Suprapubic skin (tissue), 4 donors: Measurements from ENCODE around the gene ARHGAP11A. TPM values are rescaled to one million over a fixed set of nuclear protein-coding genes. Genes with fewer than 3 reads are reported as not detected.
A peak's percentile ranks its signal among the peaks of the same experiment; 100 is the strongest.

Experiments used
- DNase-seq, 2 donors: peaks; one replicate each; pipeline ENCODE4 v3.0.0-alpha.2; 2019; ENCODE audit warnings: low spot score in 2 of 2
- H3K27ac ChIP-seq: fragments of 200-600 bp; sonication (generic); one replicate; pipeline ENCODE4 v1.5.1; 2019
- H3K27me3 ChIP-seq: fragments of 200-600 bp; sonication (generic); one replicate; pipeline ENCODE4 v1.5.1; 2019
- H3K36me3 ChIP-seq: fragments of 200-600 bp; sonication (generic); one replicate; pipeline ENCODE4 v1.5.1; 2019
- H3K4me1 ChIP-seq: fragments of 200-600 bp; sonication (generic); one replicate; pipeline ENCODE4 v1.5.1; 2019
- H3K4me3 ChIP-seq: fragments of 200-600 bp; sonication (generic); one replicate; pipeline ENCODE4 v1.5.1; 2019; ENCODE audit warnings: mild to moderate bottlenecking
- H3K9me3 ChIP-seq: fragments of 200-600 bp; sonication (generic); one replicate; pipeline ENCODE4 v1.5.1; 2019
- CTCF ChIP-seq, 2 donors: fragments of 200-600 bp in 1 of 2; fragments of 450-650 bp in 1 of 2; sonication (generic) in 1 of 2; IDR thresholded peaks; one replicate each; pipeline ENCODE4 v1.5.1; 2016 to 2019; ENCODE audit warnings: antibody characterized with exemption in 2 of 2, mild to moderate bottlenecking in 1 of 2, moderate library complexity in 1 of 2
- EP300 ChIP-seq: sonication (generic); formaldehyde crosslinking; IDR thresholded peaks from one replicate; pipeline ENCODE4 v1.6.1; 2017; ENCODE audit warnings: antibody characterized with exemption
- POLR2A ChIP-seq, 2 donors: fragments of 450-650 bp; IDR thresholded peaks; one replicate each; pipeline ENCODE4 v1.6.1; 2017; ENCODE audit warnings: antibody characterized with exemption in 2 of 2, mild to moderate bottlenecking in 2 of 2, moderate library complexity in 2 of 2
- POLR2AphosphoS5 ChIP-seq, 3 donors: sonication (generic); formaldehyde crosslinking; IDR thresholded peaks; one replicate each; pipeline ENCODE4 v1.6.1; 2017; ENCODE audit warnings: antibody characterized with exemption in 3 of 3
- WGBS: methylation state at CpG from one replicate; pipeline ENCODE4 v1.1.5; 2018; 5-methylcytosine and 5-hydroxymethylcytosine counted together
- total RNA-seq, 4 donors: library from RNA; depleted of rRNA; stranded (reverse); fragments of >200 nt; gene quantifications; one replicate each; pipeline ENCODE4 v1.1.0, GENCODE V29; 2016

Gene ARHGAP11A
- total RNA-seq, 4 donors from 2014 or later = 5.8 to 7.5 (median 6.9) TPM

DNA sequence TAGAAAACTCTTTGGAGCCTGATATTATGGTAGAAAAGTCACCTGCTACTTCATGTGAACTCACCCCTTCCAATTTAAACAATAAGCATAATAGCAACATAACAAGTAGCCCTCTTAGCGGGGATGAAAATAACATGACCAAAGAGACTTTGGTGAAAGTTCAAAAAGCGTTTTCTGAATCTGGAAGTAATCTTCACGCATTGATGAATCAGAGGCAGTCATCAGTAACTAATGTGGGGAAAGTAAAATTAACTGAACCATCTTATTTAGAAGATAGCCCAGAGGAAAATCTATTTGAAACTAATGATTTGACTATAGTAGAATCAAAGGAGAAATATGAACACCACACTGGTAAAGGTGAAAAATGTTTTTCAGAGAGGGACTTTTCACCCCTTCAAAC lies 21.1 kb downstream of the ARHGAP11A start:
- Histone ChIP-seq H3K4me3 (no peak overlapping the region), H3K9me3 (no peaks in the 10 kb centered on the region), H3K27ac (no peak overlapping the region), H3K4me1 (no peaks in the 10 kb centered on the region), H3K36me3 (peaks cover 7% of the 10 kb centered on the region), H3K27me3 (no peaks in the 10 kb centered on the region)
- 87% methylated on average over 3 of the region's 3 CpGs for WGBS
- no peak for DNase-seq
- TF ChIP-seq POLR2A (IDR thresholded peaks at IDR 0.05) = no peak
- no peak for TF ChIP-seq EP300
- TF ChIP-seq POLR2AphosphoS5 (IDR thresholded peaks at IDR 0.05) = no peak
- no peak for TF ChIP-seq CTCF (IDR thresholded peaks at IDR 0.05)

DNA sequence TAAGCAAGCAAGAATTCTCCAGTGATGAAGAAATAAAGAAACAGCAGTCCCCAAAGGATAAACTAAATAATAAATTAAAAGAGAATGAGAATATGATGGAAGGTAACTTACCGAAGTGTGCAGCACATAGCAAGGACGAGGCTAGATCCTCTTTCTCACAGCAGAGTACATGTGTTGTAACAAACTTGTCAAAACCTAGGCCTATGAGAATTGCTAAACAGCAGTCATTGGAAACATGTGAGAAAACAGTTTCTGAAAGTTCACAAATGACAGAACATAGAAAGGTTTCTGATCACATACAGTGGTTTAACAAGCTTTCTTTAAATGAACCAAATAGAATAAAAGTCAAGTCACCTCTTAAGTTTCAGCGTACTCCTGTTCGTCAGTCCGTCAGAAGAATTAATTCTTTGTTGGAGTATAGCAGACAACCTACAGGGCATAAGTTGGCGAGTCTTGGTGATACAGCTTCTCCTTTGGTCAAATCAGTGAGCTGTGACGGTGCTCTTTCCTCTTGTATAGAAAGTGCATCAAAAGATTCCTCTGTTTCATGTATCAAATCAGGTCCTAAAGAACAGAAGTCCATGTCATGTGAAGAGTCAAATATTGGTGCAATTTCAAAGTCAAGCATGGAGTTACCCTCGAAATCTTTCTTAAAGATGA lies 21.7 kb downstream of the ARHGAP11A start:
- TF ChIP-seq POLR2A (IDR thresholded peaks at IDR 0.05) (no peak), POLR2AphosphoS5 (IDR thresholded peaks at IDR 0.05) (no peak), CTCF (IDR thresholded peaks at IDR 0.05) (no peak), EP300 (no peak)
- H3K27ac ChIP-seq = no peak overlapping the region
- peaks cover 7% of the 10 kb centered on the region for H3K36me3 ChIP-seq
- DNase-seq = no peak
- WGBS = 97% methylated on average over 8 of the region's 8 CpGs
- H3K4me3 ChIP-seq = no peak overlapping the region
- no peaks in the 10 kb centered on the region for H3K9me3 ChIP-seq
- no peaks in the 10 kb centered on the region for H3K4me1 ChIP-seq
- H3K27me3 ChIP-seq = peaks cover 1% of the 10 kb centered on the region

DNA sequence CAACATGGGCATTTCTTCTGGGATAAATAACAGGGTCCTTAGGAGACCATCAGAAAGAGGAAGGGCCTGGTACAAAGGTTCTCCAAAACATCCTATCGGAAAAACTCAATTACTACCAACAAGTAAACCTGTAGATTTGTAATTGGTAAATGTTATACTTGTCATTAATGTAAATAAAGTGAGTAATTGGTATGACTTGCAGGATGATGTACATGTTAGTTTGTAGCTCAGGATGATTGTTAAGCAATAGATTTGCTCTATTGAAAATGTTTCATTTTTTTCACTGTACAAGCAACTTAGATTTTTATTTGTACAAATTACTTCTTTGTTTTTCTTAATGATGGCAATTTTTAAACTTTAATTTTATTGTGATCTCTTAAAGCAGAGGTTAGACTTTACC lies 22.4 kb downstream of the ARHGAP11A start:
- Histone ChIP-seq H3K36me3 (peaks cover 7% of the 10 kb centered on the region), H3K9me3 (no peaks in the 10 kb centered on the region), H3K27ac (no peak overlapping the region), H3K27me3 (peaks cover 5% of the 10 kb centered on the region), H3K4me3 (no peak overlapping the region), H3K4me1 (no peaks in the 10 kb centered on the region)
- TF ChIP-seq POLR2AphosphoS5 (IDR thresholded peaks at IDR 0.05) = no peak
- TF ChIP-seq EP300 = no peak
- TF ChIP-seq CTCF (IDR thresholded peaks at IDR 0.05) = no peak
- TF ChIP-seq POLR2A (IDR thresholded peaks at IDR 0.05) = no peak
- 97% methylated on average over 1 of the region's 1 CpG for WGBS
- DNase-seq = no peak

- 35% methylated on average over 22 of the region's 22 CpGs for WGBS
- Histone ChIP-seq H3K9me3 (no peaks in the 10 kb centered on the region), H3K36me3 (no peaks in the 10 kb centered on the region), H3K27ac (no peak within 1 kb of the TSS), H3K27me3 (peaks cover 6% of the 10 kb centered on the region), H3K4me3 (peak within 1 kb of the TSS; percentile 23), H3K4me1 (no peaks in the 10 kb centered on the region)
- TF ChIP-seq POLR2A (IDR thresholded peaks at IDR 0.05) (no peak), EP300 (no peak), CTCF (IDR thresholded peaks at IDR 0.05) (no peak), POLR2AphosphoS5 (IDR thresholded peaks at IDR 0.05) (no peak)
- DNase-seq = no peak
Observed at GRCh38 chr15:32641517-32642059, 26.3 kb downstream of the ARHGAP11A start, which contains the start of gene SCG5. SCG5 (plus strand) TSS chr15:32641710; CDS start chr15:32643593, 1,883 bp downstream.

DNA sequence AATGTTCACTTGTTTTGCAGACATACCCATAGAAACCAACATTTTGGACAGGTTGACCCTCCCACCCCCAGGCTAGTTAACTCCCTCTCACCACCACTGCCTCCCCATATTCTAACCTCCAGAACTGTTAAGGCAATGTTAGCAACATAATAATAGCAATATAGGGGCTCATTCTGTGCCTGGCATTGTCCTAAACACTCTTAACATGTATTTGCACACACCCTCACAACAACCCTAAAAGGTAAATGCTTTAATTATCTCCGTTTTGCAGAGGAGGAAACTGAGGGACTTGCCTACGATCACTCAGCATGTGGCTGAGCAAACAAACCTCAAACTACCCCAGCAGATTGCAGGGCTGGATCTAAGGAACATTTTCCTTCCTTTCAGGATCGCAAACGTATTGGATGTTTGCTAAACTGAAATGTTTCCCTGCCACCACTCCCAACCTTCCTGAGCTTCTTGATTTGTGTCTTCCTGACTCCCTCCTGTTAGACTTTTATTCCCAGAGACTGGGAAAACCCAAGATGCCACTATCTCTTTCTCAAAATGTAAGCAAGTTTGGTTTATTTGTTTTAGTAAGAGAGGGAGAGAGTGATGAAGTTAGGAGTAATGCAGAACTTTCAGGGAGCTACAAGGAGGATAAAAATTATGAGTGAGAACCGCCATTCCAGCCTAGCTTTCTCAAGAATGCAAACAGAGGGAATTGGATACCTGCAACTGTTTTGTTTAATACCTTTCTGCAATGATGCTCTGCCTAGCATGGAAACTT lies 27.5 kb downstream of the ARHGAP11A start:
- 77% methylated on average over 5 of the region's 5 CpGs for WGBS
- DNase-seq = no peak

More for the DNA sequence above, 27.5 kb downstream of the ARHGAP11A start:
- Histone ChIP-seq H3K4me3 (no peak overlapping the region), H3K36me3 (no peaks in the 10 kb centered on the region), H3K9me3 (no peaks in the 10 kb centered on the region), H3K27me3 (peaks cover 6% of the 10 kb centered on the region), H3K4me1 (no peaks in the 10 kb centered on the region), H3K27ac (no peak overlapping the region)
- no peak for TF ChIP-seq EP300
- TF ChIP-seq POLR2A (IDR thresholded peaks at IDR 0.05) = no peak
- no peak for TF ChIP-seq CTCF (IDR thresholded peaks at IDR 0.05)
- no peak for TF ChIP-seq POLR2AphosphoS5 (IDR thresholded peaks at IDR 0.05)
